Lower lobe of right lung (tissue), 2 donors: ENCODE data around the gene LIN52. TPM values are rescaled to one million over a fixed set of nuclear protein-coding genes. Genes with fewer than 3 reads are reported as not detected.

ENCODE experiments used
- ATAC-seq, 2 donors: fragments of 200-7000 bp; cut with Tn5 transposase; one replicate each; pipeline ENCODE4 v1.9.1; 2020 to 2022; ENCODE audit warnings: mild to moderate bottlenecking in 2 of 2, moderate library complexity in 2 of 2
- DNase-seq: peaks from one replicate; pipeline ENCODE4 v3.0.0-alpha.2; 2020
- H3K27ac ChIP-seq: fragments of 200-600 bp; one replicate; pipeline ENCODE4 v1.8.0; 2022
- H3K27me3 ChIP-seq: fragments of 200-600 bp; one replicate; pipeline ENCODE4 v1.8.0; 2022; ENCODE audit warnings: low read depth
- H3K36me3 ChIP-seq: fragments of 200-600 bp; one replicate; pipeline ENCODE4 v1.8.0; 2022; ENCODE audit warnings: mild to moderate bottlenecking
- H3K4me1 ChIP-seq: fragments of 200-600 bp; one replicate; pipeline ENCODE4 v1.8.0; 2022
- H3K4me3 ChIP-seq: fragments of 200-600 bp; one replicate; pipeline ENCODE4 v1.8.0; 2022; ENCODE audit warnings: mild to moderate bottlenecking
- H3K9me3 ChIP-seq: fragments of 200-600 bp; one replicate; pipeline ENCODE4 v1.8.0; 2022
- CTCF ChIP-seq: fragments of 200-600 bp; IDR thresholded peaks from one replicate; pipeline ENCODE4 v1.8.0; 2022; ENCODE audit warnings: antibody characterized with exemption, mild to moderate bottlenecking
- intact Hi-C: fragments of 100-400 bp; cut with DNase I; formaldehyde crosslinking; loops from one replicate; pipeline ENCODE4 v1.11.0; 2022
- total RNA-seq: library from RNA; stranded (reverse); fragmentation: NEBNext Ultra II Directional; extraction: Animal tissue kit (Norgen Biotek cat#: 25700); gene quantifications from one replicate; pipeline ENCODE4 v1.2.1, GENCODE V29; 2021
- donor health status: DM: no; HTN: yes; CAD: no; lungs with severe emphysema.

LIN52 gene
- total RNA-seq, 1 donor from 2014 or later = 7.9 TPM

GRCh38 chr14:74133833-74134481, 49.2 kb downstream of the LIN52 start:
- TF ChIP-seq CTCF = no peak
- DNase-seq (no peak), ATAC-seq (peak in 1 of 2 donors; percentile 57)
- Histone ChIP-seq H3K27me3 (no peaks in the 10 kb centered on the region), H3K36me3 (no peaks in the 10 kb centered on the region), H3K4me1 (peaks cover 10% of the 10 kb centered on the region), H3K27ac (no peak overlapping the region), H3K4me3 (no peak overlapping the region), H3K9me3 (no peaks in the 10 kb centered on the region)
- intact Hi-C loops = no loop called here

DNA sequence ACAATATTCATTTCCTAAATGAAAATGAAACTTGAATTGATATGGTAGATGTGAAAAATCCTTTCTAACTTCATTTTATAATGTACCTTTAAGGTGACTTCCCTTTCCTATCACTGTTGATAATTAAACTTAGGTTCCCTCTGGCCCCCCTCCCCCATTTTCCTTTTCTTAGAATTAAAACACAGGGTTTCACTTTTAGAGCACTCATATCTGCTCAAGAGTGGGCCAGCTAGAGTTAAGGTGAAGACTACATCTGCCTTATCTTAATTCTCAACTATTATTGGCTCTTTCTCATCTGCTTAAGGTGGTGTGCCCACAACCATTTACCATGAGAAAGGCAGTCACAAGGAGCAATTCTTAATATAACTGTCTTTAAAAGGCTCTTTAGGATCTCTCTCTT, 49.7 kb downstream of the LIN52 start:
- Histone ChIP-seq H3K36me3 (no peaks in the 10 kb centered on the region), H3K27ac (no peak overlapping the region), H3K27me3 (no peaks in the 10 kb centered on the region), H3K4me3 (no peak overlapping the region), H3K9me3 (no peaks in the 10 kb centered on the region), H3K4me1 (peaks cover 10% of the 10 kb centered on the region)
- intact Hi-C loops = no loop called here
- DNase-seq = no peak
- no peak for TF ChIP-seq CTCF
- no peak for ATAC-seq

DNA sequence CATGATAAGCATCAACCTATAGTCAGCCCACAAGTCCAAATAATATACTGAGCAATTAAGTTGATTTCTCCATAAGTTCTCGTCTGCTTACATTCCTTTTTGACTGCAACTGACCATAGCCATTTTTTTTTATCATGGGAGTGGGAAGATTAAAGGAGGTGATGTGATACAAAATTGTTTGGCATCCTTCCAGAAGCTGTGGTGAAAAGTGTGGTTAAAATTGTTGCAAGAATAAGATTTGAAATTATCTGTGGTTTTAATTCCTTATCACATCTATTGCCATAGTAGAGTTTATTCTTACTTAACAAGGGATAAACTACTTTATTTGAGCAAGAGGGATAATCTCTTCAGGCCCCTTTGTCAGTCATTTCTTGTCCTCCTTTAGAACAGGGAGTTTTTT, 50.7 kb downstream of the LIN52 start:
- intact Hi-C loops = no loop called here
- no peak for DNase-seq
- TF ChIP-seq CTCF = no peak
- ATAC-seq = no peak
- H3K27ac ChIP-seq = no peak overlapping the region
- H3K4me3 ChIP-seq = no peak overlapping the region
- no peaks in the 10 kb centered on the region for H3K27me3 ChIP-seq
- peaks cover 15% of the 10 kb centered on the region for H3K4me1 ChIP-seq
- H3K36me3 ChIP-seq = no peaks in the 10 kb centered on the region
- no peaks in the 10 kb centered on the region for H3K9me3 ChIP-seq

GRCh38 chr14:74140374-74140850, 55.7 kb downstream of the LIN52 start:
- no peaks in the 10 kb centered on the region for H3K27me3 ChIP-seq
- peaks cover 25% of the 10 kb centered on the region for H3K4me1 ChIP-seq
- peak; percentile 94 to 96 for ATAC-seq
- no peaks in the 10 kb centered on the region for H3K9me3 ChIP-seq
- DNase-seq = peak; percentile 84
- TF ChIP-seq CTCF = no peak
- H3K4me3 ChIP-seq = peak overlapping the region; percentile 20
- H3K36me3 ChIP-seq = no peaks in the 10 kb centered on the region
- H3K27ac ChIP-seq = peak overlapping the region; percentile 53
- intact Hi-C loops = no loop called here

DNA sequence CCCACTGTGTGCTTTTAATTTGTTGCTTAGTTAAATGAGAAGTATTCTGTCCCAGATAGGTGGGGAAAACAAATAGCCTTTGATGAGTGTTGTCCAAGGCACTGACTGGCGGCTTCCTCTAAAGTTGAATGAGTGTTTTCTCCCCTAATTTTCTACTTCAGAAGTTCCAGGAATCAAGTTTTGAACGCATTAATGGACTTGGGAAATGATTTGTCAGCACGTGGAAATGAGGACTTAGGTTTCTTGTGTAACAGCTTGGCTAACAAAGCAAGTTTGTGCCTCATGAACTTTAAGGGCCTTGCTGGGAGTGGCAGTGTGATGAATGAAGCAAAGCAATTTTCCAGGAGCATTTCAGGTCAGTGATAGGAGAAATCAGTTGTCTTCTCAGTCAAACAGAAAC, 56.9 kb downstream of the LIN52 start:
- ATAC-seq (peak; percentile 62 to 80), DNase-seq (no peak)
- no peak for TF ChIP-seq CTCF
- no peaks in the 10 kb centered on the region for H3K9me3 ChIP-seq
- H3K27me3 ChIP-seq = no peaks in the 10 kb centered on the region
- H3K27ac ChIP-seq = peak overlapping the region; percentile 53
- H3K36me3 ChIP-seq = no peaks in the 10 kb centered on the region
- peaks cover 25% of the 10 kb centered on the region for H3K4me1 ChIP-seq
- H3K4me3 ChIP-seq = no peak overlapping the region
- intact Hi-C loops = no loop called here
